Activated CD8-positive, alpha-beta T cell treated with anti-CD3 and anti-CD28 coated beads, Interleukin-2, amount 10 ng/mL, durations not matched to agents 7 days and 5 days (primary cell): Measurements from ENCODE around the gene NDUFS5. TPM values are rescaled to one million over a fixed set of nuclear protein-coding genes. Genes with fewer than 3 reads are reported as not detected.
"Not testable (repeated sequence)": the region's sequence is repeated elsewhere in the genome, so short reads cannot be mapped to it uniquely, and the experiment has no call there.

ENCODE experiments used
- ATAC-seq: fragments of 150-1000 bp; cut with Tn5 transposase; one replicate; pipeline ENCODE4 v1.10.0; 2021; ENCODE audit warnings: moderate library complexity
- CTCF ChIA-PET: fragments of 350-600 bp; sonication (Branson Sonifier 250); formaldehyde crosslinking; loops from one replicate; lab custom pipeline; 2021; ENCODE audit warnings: antibody characterized with exemption; lab: Charles Lee
- POLR2A ChIA-PET: fragments of 350-600 bp; sonication (Branson Sonifier 250); formaldehyde crosslinking; loops from one replicate; lab custom pipeline; 2021; ENCODE audit warnings: antibody characterized with exemption; lab: Charles Lee
- DNase-seq: peaks from one replicate; pipeline ENCODE4 v3.0.0-alpha.2; 2020
- H3K27ac Mint-ChIP-seq: one replicate; pipeline ENCODE4 v1.8.0; 2021; ENCODE audit warnings: mild to moderate bottlenecking, mixed read lengths
- H3K27me3 Mint-ChIP-seq: one replicate; pipeline ENCODE4 v1.8.0; 2021; ENCODE audit warnings: low read depth, mixed read lengths
- H3K36me3 Mint-ChIP-seq: one replicate; pipeline ENCODE4 v1.8.0; 2021; ENCODE audit warnings: low read depth, mixed read lengths
- H3K4me1 Mint-ChIP-seq: one replicate; pipeline ENCODE4 v1.8.0; 2021; ENCODE audit warnings: low read depth, mixed read lengths
- H3K4me3 Mint-ChIP-seq: one replicate; pipeline ENCODE4 v1.8.0; 2021; ENCODE audit warnings: mild to moderate bottlenecking, mixed read lengths
- H3K9me3 Mint-ChIP-seq: one replicate; pipeline ENCODE4 v1.8.0; 2022; ENCODE audit warnings: mixed read lengths; ENCODE audit not compliant: insufficient read depth
- total RNA-seq, 2 experiments: library from RNA; stranded (reverse); gene quantifications; one replicate each; pipeline ENCODE4 v1.2.3, GENCODE V29; 2021

NDUFS5 gene
- 100 to 1,000 TPM; 134 to 138 TPM for total RNA-seq

DNA sequence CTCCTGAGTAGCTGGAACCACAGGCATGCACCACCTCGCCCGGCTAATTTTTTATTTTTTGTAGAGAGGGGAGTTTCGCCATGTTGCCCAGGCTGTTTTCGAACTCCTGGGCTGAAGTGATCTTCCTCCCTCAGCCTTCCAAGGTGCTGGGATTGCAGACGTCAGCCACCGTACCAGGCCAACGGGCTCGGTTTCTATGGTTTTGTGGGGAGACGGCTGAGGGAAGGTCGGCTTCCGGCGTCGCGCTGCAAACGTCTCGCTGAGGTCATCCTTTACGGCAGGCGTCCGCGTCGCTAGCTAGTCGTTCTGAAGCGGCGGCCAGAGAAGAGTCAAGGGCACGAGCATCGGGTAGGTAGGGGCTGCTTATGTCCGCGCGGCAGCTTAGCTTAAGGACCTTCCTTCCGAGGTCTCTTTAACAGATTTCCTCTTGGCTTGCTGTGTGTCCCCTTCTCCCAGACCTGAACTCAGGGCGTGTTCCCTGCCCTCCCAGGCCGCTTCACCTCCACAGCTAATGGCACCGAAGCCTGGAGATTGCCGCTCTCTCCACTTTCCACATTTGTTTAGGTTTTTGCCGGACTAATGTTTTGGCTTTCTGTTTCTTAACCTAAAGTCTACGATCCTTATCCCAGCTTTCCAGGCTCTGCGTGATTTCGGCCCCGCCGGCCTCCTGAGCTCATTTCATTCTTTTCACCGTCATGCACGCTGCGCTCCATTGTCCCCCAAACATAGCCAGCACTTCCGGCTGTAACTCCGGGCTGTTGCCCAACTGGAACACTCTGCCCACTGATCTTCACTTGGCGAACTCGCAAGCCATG lies at the start of gene NDUFS5:
TSS of gene NDUFS5 (plus strand) at position 300 of the 815 bp plus-strand sequence. CDS start 2,375 bp downstream, outside the sequence.
- peak within 1 kb of the TSS; percentile 94 for H3K27ac Mint-ChIP-seq
- peak within 1 kb of the TSS; percentile 98 for H3K4me3 Mint-ChIP-seq
- H3K27me3 Mint-ChIP-seq, result peaks cover 2% of the 10 kb centered on the region
- H3K36me3 Mint-ChIP-seq, result peaks cover 18% of the 10 kb centered on the region
- CTCF ChIA-PET, result interaction anchor here (1.0 to 1.6 kb wide), 6 partner anchors 25 to 166 kb away, joined by 3 to 10 read pairs (median 4); no protein-coding TSS in a partner anchor
- H3K9me3 Mint-ChIP-seq, result no peaks in the 10 kb centered on the region
- DNase-seq (peak; percentile 89), ATAC-seq (peak; percentile 93)
- POLR2A ChIA-PET, result interaction anchor here (0.7 to 1.5 kb wide), 11 partner anchors 9 to 712 kb away, joined by 3 to 6 read pairs (median 3); partner anchors contain the start of genes MACF1, PABPC4 and PPIE
- H3K4me1 Mint-ChIP-seq, result peaks cover 15% of the 10 kb centered on the region

DNA sequence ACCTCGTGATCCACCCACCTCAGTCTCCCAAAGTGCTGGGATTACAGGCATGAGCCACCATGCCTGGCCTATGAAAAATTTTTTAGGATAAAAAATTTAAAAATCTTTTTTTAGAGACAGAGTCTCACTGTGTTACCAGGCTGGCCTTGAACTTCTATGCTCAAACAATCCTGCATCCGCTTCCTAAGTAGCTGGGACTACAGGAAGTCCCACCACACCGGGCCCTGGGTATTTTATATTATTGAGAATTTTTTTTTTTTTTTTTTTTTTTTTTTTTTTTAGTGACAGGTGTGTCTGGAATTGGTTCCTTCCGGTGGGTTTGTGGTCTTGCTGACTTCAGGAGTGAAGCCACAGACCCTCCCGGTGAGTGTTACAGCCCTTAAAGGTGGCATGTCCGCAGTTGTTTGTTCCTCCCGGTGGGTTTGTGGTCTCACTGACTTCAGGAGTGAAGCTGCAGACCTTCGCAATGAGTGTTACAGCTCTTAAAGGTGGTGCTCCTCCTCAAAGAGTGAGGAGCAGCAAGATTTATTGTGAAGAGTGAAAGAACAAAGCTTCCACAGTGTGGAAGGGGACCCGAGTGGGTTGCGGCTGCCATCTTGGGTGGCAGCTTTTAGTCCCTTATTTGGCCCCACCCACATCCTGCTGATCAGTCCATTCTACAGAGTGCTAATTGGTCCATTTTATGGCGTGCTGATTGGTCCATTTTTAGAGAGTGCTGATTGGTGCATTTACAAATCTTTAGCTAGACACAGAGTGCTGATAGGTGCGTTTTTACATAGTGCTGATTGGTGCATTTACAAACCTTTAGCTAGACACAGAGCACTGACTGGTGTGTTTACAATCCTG lies 48.5 kb upstream of the NDUFS5 start:
- peak; percentile 88 for DNase-seq
- Mint-ChIP-seq H3K4me3 (peak overlapping the region; percentile 68), H3K9me3 (peaks cover 11% of the 10 kb centered on the region), H3K4me1 (peaks cover 10% of the 10 kb centered on the region), H3K36me3 (peaks cover 18% of the 10 kb centered on the region), H3K27ac (peak overlapping the region; percentile 96)
- peak; percentile 89 for ATAC-seq
- ChIA-PET CTCF (interaction anchor here (1.3 to 2.1 kb wide), 2 partner anchors 13 to 14 kb away, joined by 3 to 6 read pairs; no protein-coding TSS in a partner anchor), POLR2A (interaction anchor here (0.6 to 2.0 kb wide), 4 partner anchors 15 to 57 kb away, joined by 3 to 6 read pairs (median 4); partner anchors contain the start of gene NDUFS5)
- not testable (repeated sequence) for H3K27me3 Mint-ChIP-seq

DNA sequence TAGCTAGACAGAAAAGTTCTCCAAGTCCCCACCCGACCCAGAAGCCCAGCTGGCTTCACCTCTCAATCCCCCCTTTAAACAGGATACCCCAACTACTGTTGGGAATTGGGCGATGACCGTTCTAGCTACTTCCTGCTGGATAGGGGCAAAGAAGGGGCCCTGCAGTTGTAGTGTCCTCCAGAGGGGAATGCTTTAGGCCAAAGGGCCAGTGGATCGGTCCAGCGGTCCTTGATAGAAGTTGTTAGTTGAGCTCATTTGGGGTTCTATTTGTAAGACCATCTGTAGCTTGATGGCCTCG lies 48.0 kb upstream of the NDUFS5 start:
- peaks cover 11% of the 10 kb centered on the region for H3K9me3 Mint-ChIP-seq
- DNase-seq, result peak; percentile 58
- H3K27me3 Mint-ChIP-seq, ATAC-seq: not testable (repeated sequence)
- peaks cover 18% of the 10 kb centered on the region for H3K36me3 Mint-ChIP-seq
- peaks cover 10% of the 10 kb centered on the region for H3K4me1 Mint-ChIP-seq
- H3K4me3 Mint-ChIP-seq, result peak overlapping the region; percentile 68
- ChIA-PET POLR2A (interaction anchor here (0.6 to 2.0 kb wide), 4 partner anchors 14 to 56 kb away, joined by 3 to 6 read pairs (median 4); partner anchors contain the start of gene NDUFS5), CTCF (interaction anchor here (1.3 to 2.1 kb wide), 2 partner anchors 12 to 14 kb away, joined by 3 to 6 read pairs; no protein-coding TSS in a partner anchor)
- peak overlapping the region; percentile 96 for H3K27ac Mint-ChIP-seq

DNA sequence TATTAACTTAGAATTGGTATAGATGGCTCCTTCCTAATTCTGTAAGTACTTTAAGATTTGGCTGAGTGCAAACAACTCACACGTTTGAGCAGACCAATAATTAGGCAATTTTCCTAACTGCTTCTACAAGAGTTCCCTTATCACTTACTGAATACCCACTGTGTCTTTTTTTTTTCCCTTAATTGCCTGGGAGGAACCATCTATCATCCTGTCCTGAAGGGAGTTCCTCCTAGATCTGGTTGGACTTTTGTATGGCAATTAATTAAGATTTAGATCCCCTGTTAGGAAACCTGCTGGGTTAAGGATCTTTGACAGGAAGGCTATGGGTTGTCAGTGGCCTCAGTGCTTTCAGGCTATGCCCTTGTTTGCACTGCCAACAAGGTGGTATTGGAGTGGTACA lies 46.8 kb upstream of the NDUFS5 start:
- CTCF ChIA-PET, result interaction anchor here (2.1 kb wide), 1 partner anchor 11 kb away, joined by 6 read pairs; no protein-coding TSS in a partner anchor
- H3K27ac Mint-ChIP-seq, H3K4me3 Mint-ChIP-seq, ATAC-seq, DNase-seq, POLR2A ChIA-PET, H3K27me3 Mint-ChIP-seq: not testable (repeated sequence)
- H3K9me3 Mint-ChIP-seq, result peaks cover 11% of the 10 kb centered on the region
- peaks cover 10% of the 10 kb centered on the region for H3K4me1 Mint-ChIP-seq
- H3K36me3 Mint-ChIP-seq, result peaks cover 18% of the 10 kb centered on the region

DNA sequence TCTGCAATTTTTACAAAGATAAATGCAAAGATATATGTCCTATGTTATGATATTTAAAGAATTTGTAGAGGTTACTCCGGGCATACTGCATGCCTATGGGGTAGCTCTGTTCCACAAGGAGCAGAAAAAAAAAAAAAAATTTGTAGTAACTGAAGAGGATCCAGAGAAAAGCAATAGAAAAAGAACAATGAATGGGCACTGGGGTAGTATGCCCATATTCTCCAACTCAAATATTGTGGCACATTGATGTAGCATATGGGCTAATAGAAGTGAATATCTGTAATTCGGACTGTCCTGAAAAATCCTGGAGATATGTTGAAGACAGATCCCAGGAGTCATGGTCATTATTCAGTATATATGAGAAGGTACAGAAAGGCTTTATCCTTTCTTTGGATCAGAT lies 36.2 kb upstream of the NDUFS5 start:
- Mint-ChIP-seq H3K27ac (peak overlapping the region; percentile 84), H3K4me3 (peak overlapping the region; percentile 79), H3K4me1 (peaks cover 34% of the 10 kb centered on the region), H3K27me3 (peaks cover 3% of the 10 kb centered on the region), H3K9me3 (no peaks in the 10 kb centered on the region), H3K36me3 (peaks cover 22% of the 10 kb centered on the region)
- ChIA-PET POLR2A (interaction anchor here (0.6 kb wide), 1 partner anchor 18 kb away, joined by 3 read pairs; no protein-coding TSS in a partner anchor), CTCF (interaction anchor here (0.6 to 1.4 kb wide), 3 partner anchors 12 to 619 kb away, joined by 3 to 6 read pairs (median 3); no protein-coding TSS in a partner anchor)
- no peak for ATAC-seq
- DNase-seq, result no peak

DNA sequence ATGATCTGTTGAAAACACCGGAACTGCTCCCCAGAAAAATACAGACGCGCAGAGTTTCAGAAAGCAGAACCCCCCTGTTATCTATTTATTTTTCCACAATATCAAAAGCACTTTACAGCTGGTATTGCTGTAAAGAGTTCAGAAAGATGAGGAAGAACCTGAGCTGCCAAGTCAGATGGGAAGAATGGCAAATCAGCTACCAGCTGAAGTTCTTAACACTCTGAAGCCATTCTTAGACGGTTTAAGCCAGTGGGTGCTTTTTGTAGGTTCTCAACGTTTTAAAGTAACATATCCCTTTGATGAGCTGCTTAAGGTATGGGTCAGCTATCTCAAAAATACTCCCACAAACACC lies 35.8 kb upstream of the NDUFS5 start:
- H3K27me3 Mint-ChIP-seq, result peaks cover 3% of the 10 kb centered on the region
- ATAC-seq (peak; percentile 5), DNase-seq (no peak)
- H3K4me3 Mint-ChIP-seq, result peak overlapping the region; percentile 79
- H3K4me1 Mint-ChIP-seq, result peaks cover 38% of the 10 kb centered on the region
- ChIA-PET CTCF (interaction anchor here (1.0 to 1.4 kb wide), 2 partner anchors 12 to 108 kb away, joined by 3 to 6 read pairs; no protein-coding TSS in a partner anchor), POLR2A (interaction anchor here (0.6 kb wide), 2 partner anchors 18 to 526 kb away, joined by 3 read pairs; no protein-coding TSS in a partner anchor)
- H3K9me3 Mint-ChIP-seq, result no peaks in the 10 kb centered on the region
- peaks cover 26% of the 10 kb centered on the region for H3K36me3 Mint-ChIP-seq
- H3K27ac Mint-ChIP-seq, result peak overlapping the region; percentile 84

DNA sequence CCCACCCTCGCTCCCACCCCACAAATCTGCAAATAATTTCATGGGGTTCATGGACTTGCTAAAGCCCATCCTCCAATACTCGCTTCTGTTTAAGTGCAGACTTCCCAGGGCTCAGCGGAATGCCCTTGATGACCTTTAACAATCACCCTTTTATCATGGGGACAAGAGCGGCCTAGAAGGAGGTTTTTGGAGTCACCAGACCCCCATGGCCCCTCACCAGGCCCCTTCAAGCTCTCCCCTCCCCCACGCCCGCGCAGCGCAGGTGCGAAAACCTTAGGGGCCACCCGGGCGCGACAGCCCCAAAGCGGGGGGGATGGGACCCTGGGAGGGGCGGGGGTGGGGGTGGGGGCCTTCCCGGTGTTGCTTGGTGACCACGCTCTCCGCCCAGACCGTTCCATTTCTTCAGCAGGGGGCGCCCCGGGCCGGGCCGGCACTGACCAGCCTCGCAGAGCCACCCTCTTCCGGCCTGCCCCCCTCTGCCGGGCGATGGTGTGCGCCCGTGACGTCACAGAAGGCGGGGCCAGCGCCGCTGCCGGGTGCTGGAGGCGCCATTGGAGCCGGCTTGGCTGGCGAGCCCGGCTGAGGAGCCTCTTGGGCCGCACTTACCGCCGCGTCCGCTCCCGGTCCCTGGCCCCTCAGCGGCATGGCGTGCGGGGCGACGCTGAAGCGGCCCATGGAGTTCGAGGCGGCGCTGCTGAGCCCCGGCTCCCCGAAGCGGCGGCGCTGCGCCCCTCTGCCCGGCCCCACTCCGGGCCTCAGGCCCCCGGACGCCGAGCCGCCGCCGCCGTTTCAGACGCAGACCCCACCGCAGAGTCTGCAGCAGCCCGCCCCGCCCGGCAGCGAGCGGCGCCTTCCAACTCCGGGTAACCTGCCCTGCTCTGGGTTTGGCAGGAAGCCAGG lies 35.2 kb upstream of the NDUFS5 start, which contains the start of gene AKIRIN1:
TSS of gene AKIRIN1 (plus strand) at position 539 of the 900 bp plus-strand sequence. CDS start at position 644, 105 bp downstream.
- Mint-ChIP-seq H3K36me3 (peaks cover 32% of the 10 kb centered on the region), H3K9me3 (no peaks in the 10 kb centered on the region), H3K27me3 (peaks cover 3% of the 10 kb centered on the region), H3K27ac (peak within 1 kb of the TSS; percentile 84), H3K4me1 (peaks cover 44% of the 10 kb centered on the region), H3K4me3 (peak within 1 kb of the TSS; percentile 79)
- peak; percentile 98 for ATAC-seq
- DNase-seq, result peak; percentile 96
- CTCF ChIA-PET, result interaction anchor here (1.0 to 1.4 kb wide), 2 partner anchors 13 to 108 kb away, joined by 3 to 6 read pairs; no protein-coding TSS in a partner anchor
- POLR2A ChIA-PET, result interaction anchor here (0.6 kb wide), 1 partner anchor 526 kb away, joined by 3 read pairs; no protein-coding TSS in a partner anchor

DNA sequence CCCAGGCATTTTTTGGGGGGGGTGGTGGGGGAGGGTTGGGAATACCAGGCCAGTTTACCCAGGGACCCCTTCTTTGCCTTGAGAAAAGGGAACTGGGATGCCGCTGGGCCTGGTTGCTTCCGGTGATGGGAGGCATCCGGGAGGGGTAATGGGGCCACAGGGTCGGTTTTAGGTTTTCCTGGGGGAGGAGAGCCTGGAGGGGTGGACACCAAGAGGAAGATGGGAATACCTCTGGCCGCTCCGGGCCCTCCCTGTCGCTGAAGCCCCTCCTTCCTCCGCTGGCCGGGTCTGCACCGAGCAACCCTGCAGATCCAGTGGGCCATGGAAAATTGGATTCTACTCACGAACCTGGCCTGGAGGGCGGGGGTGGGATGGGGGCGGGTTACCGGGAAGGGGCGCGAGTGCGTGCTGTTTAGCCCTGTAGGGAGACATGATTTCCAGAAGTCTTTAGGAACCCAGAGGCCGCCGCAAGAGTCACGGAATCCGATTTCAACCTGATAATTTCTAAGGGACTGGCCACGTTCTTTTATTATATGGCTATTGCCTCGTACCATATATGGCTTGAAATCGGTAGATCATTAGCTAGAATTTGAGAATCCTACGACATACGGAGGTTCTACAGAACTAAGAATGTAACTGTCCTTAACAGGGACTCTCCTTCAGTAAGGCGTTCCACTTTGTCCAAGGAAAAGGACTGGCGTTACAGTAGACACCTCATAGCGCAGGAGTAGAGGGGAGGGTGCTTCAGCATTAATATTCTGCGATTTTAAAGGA lies 34.3 kb upstream of the NDUFS5 start:
- ChIA-PET POLR2A (interaction anchor here (1.3 kb wide), 1 partner anchor 15 kb away, joined by 5 read pairs; no protein-coding TSS in a partner anchor), CTCF (interaction anchor here (1.4 kb wide), 1 partner anchor 100 kb away, joined by 4 read pairs; no protein-coding TSS in a partner anchor)
- H3K4me3 Mint-ChIP-seq, result peak overlapping the region; percentile 79
- H3K36me3 Mint-ChIP-seq, result peaks cover 37% of the 10 kb centered on the region
- no peaks in the 10 kb centered on the region for H3K9me3 Mint-ChIP-seq
- H3K27ac Mint-ChIP-seq, result peak overlapping the region; percentile 70
- H3K4me1 Mint-ChIP-seq, result peaks cover 48% of the 10 kb centered on the region
- ATAC-seq (no peak), DNase-seq (peak; percentile 25)
- H3K27me3 Mint-ChIP-seq, result no peaks in the 10 kb centered on the region

DNA sequence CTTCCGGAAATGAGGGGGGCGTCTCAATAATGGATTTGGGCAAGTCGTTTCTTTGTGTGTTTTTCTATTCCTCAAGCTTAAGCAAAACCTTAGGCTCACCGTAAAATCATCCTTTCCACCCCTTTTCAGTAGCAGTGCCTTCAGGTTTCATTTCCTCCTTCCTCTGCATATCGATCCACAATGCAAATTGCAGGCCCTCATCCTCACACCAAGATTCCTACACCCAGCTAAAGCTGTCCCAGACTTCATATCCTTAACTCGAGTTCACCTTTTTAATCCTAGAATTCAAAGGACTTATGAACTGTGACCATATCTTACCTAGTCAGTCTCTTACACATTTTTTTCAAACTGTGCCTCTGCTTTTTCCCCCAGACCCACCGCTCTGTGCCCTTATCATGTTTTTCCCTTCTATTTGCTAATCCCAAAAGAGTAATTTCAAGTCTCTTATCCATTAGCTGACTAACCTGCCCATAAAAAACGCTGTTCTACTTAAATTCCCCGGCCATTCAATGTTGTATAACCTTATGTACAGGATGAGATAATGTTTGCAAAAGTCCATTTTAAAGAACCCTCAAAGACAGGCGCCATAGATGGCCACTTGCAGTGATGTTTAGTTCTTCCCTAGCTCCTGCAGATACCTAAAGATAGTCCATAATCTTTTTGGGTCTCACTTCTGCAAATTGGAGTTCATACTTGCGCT lies 33.6 kb upstream of the NDUFS5 start:
- DNase-seq (no peak), ATAC-seq (no peak)
- no peaks in the 10 kb centered on the region for H3K9me3 Mint-ChIP-seq
- peaks cover 55% of the 10 kb centered on the region for H3K4me1 Mint-ChIP-seq
- CTCF ChIA-PET, result interaction anchor here (0.7 to 1.4 kb wide), 2 partner anchors 36 to 100 kb away, joined by 3 to 4 read pairs; no protein-coding TSS in a partner anchor
- H3K36me3 Mint-ChIP-seq, result peaks cover 41% of the 10 kb centered on the region
- peak overlapping the region; percentile 70 for H3K27ac Mint-ChIP-seq
- POLR2A ChIA-PET, result interaction anchor here (0.6 to 1.3 kb wide), 2 partner anchors 15 to 74 kb away, joined by 4 to 5 read pairs; no protein-coding TSS in a partner anchor
- H3K4me3 Mint-ChIP-seq, result peak overlapping the region; percentile 79
- H3K27me3 Mint-ChIP-seq, result no peaks in the 10 kb centered on the region
